ENCODE measurements around the gene CCDC13.
"Not testable (repeated sequence)": the region's sequence is repeated elsewhere in the genome, so short reads cannot be mapped to it uniquely, and the experiment has no call there.

Gene CCDC13, protein sequence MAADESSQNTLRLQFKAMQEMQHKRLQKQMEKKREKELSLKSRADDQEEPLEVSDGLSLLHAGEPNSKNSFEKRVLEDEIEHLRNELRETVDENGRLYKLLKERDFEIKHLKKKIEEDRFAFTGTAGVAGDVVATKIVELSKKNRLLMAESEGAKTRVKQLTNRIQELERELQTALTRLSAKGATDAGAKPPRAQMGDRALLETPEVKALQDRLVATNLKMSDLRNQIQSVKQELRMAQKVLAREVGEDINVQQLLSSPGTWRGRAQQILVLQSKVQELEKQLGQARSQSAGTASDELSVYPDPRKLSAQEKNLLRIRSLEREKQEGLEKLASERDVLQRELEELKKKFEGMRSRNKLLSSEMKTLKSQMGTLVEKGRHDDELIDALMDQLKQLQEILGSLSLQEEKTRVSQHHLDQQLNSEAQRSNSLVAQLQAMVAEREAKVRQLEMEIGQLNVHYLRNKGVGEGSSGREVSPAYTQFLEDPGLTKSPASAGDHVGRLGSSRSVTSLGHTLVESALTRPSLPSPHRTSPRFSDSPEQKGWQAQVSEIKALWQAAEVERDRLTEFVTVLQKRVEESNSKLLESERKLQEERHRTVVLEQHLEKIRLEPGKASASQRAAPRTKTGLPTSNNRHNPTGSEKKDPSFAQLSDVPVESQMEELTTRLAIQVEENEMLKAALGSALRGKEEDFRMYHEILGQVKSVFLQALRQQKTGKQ

DNA sequence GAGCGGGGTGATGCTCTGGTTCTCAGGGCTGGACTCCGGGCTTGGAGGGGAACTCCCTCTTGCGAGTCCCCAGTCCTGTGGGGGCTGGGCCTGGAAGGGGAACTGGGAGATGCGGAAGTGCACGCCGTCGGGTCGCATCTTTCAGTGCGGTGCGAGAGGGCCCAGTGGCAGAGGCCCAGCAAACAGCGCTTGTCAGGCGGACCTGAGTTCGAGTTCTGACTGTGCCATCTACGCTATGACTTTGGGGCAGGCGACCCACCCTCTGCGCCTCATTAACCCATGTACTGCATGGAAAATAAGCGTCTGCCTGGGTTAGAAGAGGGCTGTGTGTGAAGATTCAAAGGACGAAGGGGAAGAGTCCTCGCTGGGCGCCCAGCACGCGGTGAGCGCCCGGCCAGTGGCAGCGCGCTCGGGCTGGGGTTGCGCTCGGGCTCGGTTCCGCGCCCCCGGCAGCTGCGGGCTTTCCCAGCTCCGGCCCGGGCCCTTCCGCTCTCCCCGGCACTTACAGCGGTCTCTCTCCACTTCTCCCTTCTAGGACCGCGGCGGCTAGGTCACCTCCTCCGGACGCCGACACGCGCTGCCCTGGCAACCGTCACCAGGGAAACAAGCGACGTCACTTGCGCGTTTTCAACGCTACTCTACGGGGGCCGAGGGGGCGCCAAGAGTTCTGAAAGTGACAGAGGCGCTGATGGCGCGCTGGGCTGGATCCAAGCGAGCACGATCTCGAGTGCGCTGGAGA lies at the start of gene CCDC13:
Gene CCDC13, minus strand, starts transcription at position 584 of the 739 bp plus-strand sequence. CDS start 14,908 bp downstream, outside the sequence.
- DNase-seq, result peak; percentile 92

DNA sequence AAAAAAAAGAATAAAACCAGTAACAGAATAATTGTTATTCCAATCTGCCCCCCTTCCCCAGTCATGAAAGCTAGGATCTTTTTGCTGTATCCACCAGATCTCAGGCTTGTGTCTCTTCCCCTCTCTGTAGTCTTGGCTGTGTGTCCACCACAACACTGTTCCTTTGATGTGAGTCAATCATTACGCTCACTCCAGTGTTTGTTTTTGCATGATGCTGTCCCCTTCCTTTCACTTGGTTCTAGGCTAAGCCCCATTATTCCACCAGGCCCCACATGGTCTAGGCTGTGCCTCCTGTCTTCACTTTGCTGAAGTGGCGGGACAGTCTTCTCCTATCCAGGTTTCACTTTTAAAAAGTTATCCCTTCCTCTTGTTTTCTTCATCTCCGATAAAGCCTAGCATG lies 49.8 kb upstream of the CCDC13 start:
- DNase-seq, result no peak

- DNase-seq, result no peak
Measured at GRCh38 chr3:42820746-42821051, 47.6 kb upstream of the CCDC13 start.

DNA sequence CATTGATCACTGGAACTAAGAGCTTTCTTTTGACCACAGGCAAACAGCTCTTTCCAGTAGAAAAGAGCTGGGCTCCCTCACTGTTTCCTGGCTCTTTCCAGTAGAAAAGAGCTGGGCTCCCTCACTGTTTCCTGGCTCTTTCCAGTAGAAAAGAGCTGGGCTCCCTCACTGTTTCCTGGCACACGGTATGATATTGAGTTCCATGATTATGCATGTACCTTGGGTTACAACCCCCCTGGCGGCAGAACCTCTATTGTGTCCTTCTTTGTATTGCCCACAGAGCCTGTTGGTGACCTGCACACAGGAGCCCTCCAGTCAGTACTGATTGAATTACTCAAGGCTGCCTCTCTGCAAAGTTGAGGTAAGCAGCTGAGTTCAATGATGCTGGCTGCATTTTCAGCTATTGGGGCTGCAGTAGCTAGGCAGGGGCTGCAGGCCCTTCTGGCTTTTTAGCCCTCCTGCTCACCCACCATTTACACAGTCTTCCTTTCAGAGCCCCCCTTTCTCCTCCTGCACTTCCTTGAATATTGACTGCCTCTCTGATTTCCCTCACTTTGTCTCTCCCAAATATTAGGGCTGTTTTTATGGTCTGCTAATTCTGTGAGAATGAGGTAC lies 46.4 kb upstream of the CCDC13 start:
- no peak for DNase-seq

DNA sequence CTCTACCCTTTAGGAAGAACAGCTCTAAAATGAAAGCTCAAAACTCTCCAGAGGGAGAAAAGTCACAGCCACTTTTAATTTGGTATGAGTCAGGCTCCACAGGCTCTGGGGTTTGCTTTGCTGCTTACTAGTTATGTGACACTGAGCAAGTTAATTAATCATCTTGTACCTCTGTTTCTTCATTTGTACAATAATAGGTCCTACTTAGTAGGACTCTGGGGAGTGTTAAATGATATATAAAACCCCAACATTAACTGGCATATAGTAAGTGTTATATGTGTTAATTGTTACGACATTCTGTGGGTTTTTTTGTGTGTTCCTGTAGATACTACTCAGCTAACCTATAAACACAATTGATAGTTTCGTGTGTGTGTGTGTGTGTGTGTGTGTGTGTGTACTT lies 42.8 kb upstream of the CCDC13 start:
- DNase-seq, result no peak

DNA sequence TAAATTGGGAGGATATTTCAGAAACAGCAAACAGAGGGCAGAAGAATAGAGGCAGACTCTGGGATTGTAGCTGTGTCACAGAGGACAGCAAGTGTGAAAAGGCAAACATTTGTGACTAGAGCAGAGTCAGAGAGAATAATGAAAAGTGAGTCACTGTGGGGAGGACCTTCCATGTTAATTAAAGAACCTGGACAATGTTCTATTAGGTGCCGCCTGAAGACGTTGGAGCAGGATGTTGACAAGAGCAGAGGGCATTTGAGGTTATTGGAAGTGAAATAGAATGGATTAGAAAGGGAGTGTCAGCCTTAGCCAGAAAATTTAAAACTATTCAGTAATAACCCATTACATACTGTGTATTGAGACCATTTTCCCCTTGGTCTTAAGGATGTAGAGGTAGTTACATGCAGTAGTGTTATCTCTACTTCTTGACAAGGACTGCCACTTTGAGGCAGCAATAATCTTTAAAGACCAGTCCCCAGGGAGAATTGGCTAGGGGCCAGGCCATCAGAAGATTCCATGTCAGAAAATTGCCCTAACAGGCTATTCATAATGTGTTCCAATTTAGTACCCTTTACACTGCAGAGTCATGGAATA lies 42.0 kb upstream of the CCDC13 start:
- no peak for DNase-seq

GRCh38 chr3:42814246-42814645 lies 41.2 kb upstream of the CCDC13 start:
- DNase-seq, result no peak

DNA sequence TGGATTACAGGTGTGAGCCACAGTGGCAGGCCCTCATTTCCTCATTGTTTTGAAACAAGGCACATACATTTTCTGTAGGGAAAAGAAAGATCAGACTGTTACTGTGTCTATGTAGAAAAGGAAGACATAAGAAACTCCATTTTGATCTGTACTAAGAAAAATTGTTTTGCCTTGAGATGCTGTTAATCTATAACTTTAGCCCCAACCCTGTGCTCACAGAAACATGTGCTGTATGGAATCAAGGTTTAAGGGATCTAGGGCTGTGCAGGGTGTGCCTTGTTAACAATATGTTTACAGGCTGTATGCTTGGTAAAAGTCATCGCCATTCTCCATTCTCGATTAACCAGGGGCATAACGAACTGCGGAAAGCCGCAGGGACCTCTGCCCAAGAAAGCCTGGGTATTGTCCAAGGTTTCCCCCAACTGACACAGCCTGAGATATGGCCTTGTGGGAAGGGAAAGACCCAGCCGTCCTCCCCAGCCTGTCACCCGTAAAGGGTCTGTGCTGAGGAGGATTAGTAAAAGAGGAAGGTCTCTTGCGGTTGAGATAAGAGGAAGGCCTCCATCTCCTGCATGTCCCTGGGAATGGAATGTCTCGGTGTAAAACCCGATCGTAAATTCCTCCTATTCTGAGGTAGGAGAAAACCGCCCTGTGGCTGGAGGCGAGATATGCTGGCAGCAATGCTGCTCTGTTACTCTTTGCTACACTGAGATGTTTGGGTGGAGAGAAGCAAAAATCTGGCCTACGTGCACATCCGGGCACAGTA lies 38.2 kb upstream of the CCDC13 start:
- DNase-seq, result not testable (repeated sequence)

DNA sequence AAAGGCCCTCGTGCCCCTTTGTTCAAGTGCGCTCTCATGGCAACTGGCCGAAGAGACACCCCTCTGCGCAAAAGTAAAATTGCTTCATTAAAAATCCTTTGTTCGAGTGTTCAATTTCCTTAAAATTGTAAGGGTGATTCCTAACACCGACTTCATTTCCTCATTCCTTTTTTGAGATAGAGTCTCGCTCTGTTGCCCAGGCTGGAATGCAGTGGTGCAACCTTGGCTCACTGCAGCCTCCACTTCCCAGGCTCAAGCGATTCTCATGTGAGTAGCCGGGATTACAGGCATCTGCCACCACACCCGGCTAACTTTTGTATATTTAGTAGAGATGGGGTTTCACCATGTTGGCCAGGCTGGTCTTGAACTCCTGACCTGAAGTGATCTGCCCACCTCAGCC lies 37.7 kb upstream of the CCDC13 start:
- DNase-seq, result not testable (repeated sequence)

- no peak for DNase-seq
Measured at GRCh38 chr3:42809202-42809601, 36.1 kb upstream of the CCDC13 start, which contains the start of gene ACKR2. Gene ACKR2, plus strand, starts transcription at chr3:42809445. Its CDS starts 55,058 bp downstream, at chr3:42864503.

GRCh38 chr3:42807929-42808328 lies 34.9 kb upstream of the CCDC13 start:
- DNase-seq, result no peak

- DNase-seq, result peak; percentile 3
Measured at GRCh38 chr3:42805141-42805821, 32.2 kb upstream of the CCDC13 start.

GRCh38 chr3:42804831-42805132 lies 31.7 kb upstream of the CCDC13 start:
- no peak for DNase-seq

DNA sequence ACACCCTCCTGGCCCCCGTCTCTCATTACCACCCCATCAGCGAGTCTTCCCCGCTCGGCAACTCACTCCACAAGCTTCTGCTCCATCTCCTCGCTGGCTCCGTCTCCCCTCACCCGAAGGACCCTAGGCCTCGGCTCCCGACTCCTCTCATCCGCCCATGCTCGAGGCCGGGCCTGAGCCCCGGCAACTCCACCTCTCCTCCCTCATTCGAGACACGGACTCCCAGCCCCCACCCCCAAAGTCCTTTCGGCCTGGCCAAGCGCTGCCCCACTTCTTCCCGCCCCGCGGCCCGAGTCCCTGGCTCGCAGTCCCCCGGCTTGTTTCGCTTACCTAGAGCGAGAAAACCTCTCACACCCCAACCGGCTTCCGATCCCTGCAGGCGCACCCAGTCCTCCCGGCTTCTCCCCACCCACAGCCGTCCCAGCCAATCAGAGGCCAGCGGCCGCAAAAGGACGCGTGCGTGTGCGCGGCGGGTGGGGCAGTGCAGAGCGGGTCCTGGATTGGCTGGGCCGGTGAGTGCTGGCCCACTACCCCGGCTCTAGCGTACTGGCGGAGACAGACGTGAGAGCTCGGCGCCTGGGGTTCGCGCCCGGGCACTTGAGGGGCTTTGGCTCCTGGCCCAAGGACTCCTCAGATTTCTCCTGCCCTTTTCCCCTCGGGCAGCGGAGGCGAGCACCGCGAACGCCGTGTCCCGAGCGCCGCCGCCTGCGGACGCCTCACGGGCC lies 31.2 kb upstream of the CCDC13 start, which contains the start of gene HIGD1A:
Gene HIGD1A, minus strand, starts transcription at position 385 of the 725 bp plus-strand sequence. CDS start 10,237 bp downstream, outside the sequence.
- DNase-seq, result peak; percentile 93

DNA sequence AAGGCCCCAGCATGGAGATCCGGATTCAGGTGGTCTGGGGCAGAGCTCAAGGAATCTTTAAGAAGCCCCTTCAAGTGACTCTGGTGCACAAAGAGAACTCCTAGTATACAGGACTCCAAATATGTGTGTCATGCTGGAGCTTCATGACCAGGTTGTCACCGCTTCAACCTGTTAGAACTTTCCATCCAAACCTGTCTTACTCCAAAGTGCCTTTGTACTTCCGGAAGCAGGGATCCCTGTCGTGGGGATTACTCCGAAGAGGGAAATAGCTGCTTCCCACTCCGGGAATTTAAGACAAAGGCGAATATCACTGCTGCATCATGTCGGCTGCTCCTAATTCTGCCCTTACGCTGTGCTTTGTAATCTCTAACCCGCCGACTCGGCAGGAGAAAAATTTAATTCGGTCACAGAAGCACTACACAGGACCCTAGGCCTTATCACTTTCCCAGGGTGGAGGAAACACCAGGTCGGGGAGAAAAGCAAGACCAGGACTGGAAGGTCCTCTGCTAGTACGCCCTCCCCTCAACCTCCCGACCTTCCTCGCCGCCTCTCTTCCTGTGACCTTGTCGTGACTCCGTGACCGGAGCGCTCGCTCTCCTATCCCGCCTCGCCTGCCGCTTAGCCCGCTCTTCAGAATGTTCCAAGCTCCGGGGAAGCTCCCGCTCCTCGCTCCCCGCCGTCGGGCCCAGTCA lies 30.5 kb upstream of the CCDC13 start:
- peak; percentile 19 for DNase-seq

DNA sequence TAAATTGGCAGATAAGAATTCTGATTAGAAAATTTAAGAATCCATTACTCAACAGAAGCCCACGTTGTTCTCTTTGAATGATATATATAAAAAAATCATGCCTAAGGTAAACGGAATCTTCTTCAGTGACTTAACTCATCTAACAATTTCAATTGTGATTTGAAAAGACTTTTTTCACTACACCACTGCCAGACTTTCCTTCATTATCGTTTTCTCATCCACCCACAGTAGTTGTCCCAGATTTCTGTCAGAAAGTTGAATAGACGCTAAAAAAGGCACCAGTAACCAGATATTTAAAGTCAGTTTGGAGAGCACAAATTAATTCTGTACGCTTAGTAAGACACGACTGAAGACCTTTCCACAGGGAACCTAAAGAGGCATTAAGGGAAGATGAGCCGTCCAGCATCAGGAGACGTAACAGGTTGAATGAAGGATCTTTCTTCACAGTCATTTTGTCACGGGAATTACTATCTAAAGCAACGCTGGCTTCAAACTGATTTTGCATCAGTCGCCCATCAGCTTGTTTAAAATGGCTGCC lies 29.9 kb upstream of the CCDC13 start:
- no peak for DNase-seq

- no peak for DNase-seq
Measured at GRCh38 chr3:42801784-42802183, 28.7 kb upstream of the CCDC13 start.

DNA sequence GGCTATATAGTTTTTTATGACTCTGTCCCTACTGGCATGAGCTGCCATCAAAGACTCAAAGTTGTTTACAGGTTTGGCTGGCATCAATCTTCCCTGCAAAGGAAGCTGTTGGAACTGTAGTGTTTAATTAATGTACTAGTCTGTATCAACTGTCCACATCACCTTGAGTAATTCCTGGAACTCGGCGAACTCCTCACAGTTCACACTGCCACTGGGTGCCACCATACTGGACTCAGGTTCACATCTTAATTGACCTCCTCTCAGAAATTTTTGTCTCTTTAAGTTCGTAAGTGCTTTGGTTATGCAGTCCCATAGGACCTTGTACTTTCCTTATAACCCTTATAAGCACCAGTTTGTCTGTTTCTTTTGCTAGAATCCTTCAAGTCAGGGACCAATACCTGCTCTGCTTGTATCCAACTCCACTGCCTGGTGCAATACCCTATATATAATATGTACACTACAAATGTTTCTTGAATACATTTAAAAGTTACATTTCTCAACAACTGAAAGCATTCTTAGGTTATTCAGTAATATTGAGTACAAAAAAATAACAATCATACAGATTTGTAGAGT lies 28.1 kb upstream of the CCDC13 start:
- DNase-seq, result no peak

GRCh38 chr3:42800251-42800650 lies 27.2 kb upstream of the CCDC13 start:
- no peak for DNase-seq

Measured in stimulated activated CD4-positive, alpha-beta T cell treated with anti-CD3 and anti-CD28 coated beads, Interleukin-1b, Interleukin-23, amount 100 ng/mL, for 48 hours (primary cell).